ENCODE measurements around the gene CTDSPL.

GRCh38 chr3:37819591-37819990 is 42.1 kb upstream of the CTDSPL start:
- TF ChIP-seq EP300 (IDR thresholded peaks at IDR 0.05): peak; percentile 83 to 88 (median 84)
- no peak for TF ChIP-seq CTCF (IDR thresholded peaks at IDR 0.05)
- TF ChIP-seq POLR2A (IDR thresholded peaks at IDR 0.05): no peak
- peak; percentile 98 to 99 (median 99) for TF ChIP-seq POLR2AphosphoS5 (IDR thresholded peaks at IDR 0.05)

All from sigmoid colon (tissue), 4 donors.